ENCODE results near the gene ZC3H15.

ZC3H15 gene

DNA sequence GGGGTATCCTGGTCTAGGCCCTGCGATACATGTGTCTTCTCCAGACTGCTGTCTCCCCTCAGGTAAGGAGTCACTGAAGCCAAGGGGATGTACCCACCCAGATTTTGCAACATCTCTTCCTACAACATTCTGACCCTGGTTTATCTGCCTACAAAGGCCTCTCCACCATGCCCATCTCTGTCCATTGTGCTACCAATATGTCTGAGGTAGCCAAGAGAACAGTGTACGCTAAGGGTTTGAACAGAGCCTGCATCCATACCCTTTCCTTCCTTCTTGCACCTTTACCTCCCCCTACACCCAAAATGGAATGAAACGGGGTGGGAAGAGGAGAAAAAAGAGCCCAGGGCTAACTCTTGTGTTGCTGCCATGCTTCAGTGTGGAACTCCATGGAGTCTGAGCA lies 11.9 kb downstream of the ZC3H15 start:
- no peak overlapping the region for H3K4me3 ChIP-seq (ENCODE audit: low read depth, low read length)
- TF ChIP-seq, protein P1, sequence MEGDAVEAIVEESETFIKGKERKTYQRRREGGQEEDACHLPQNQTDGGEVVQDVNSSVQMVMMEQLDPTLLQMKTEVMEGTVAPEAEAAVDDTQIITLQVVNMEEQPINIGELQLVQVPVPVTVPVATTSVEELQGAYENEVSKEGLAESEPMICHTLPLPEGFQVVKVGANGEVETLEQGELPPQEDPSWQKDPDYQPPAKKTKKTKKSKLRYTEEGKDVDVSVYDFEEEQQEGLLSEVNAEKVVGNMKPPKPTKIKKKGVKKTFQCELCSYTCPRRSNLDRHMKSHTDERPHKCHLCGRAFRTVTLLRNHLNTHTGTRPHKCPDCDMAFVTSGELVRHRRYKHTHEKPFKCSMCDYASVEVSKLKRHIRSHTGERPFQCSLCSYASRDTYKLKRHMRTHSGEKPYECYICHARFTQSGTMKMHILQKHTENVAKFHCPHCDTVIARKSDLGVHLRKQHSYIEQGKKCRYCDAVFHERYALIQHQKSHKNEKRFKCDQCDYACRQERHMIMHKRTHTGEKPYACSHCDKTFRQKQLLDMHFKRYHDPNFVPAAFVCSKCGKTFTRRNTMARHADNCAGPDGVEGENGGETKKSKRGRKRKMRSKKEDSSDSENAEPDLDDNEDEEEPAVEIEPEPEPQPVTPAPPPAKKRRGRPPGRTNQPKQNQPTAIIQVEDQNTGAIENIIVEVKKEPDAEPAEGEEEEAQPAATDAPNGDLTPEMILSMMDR (IDR thresholded peaks at IDR 0.05; ENCODE audit: low read depth, low read length): no peak

DNA sequence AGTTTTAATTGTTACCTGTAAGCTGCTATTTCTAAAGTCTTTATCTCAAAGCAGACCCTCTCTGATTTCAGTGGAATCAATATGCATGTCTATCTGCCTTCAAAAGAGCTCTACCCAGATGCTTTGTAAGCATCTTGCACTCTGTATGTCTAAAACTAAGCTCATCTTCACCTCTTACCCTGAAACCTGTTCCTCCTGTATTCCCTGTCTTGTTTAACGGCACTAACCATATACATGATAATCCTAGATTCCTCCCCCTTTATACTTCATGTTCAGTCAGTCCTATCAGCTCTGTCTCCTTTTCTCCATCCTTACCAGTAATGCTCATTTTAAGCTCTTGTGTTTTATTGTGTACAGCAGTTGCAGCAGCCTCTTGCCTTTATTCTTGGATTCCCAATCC lies 12.8 kb downstream of the ZC3H15 start:
- TF ChIP-seq, protein P1 (IDR thresholded peaks at IDR 0.05; ENCODE audit: low read depth, low read length): no peak
- H3K4me3 ChIP-seq (ENCODE audit: low read depth, low read length): no peak overlapping the region

DNA sequence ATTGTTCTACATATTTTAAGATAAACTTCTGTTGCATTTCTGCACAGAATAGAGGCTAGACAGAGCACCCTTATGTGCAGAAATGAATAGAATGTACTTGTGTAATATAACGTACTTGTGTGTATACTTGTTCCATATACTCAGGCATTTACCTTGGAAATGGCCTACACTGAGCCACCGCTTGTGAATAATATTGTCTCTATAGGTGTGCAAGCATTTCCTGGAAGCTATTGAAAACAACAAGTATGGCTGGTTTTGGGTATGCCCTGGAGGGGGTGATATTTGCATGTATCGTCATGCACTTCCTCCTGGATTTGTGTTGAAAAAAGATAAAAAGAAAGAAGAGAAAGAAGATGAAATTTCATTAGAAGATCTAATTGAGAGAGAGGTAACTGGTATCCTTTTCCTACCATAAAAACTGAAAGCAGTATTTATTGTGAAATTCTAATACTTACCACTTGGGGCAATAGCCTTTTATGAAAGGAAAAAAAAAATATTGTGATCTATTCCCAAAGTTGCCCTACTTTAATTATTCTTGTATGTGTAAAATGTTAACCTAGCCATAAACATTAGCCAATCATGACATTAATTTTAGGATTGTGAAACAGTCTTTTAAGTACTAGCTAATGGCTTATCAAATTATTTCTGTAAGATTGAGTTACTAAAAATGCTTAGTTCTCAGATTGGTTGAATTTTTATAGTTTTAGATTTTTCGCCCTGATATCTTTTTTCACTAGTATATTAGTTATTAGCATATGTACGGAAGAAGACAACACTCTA lies 18.0 kb downstream of the ZC3H15 start:
- no peak overlapping the region for H3K4me3 ChIP-seq (ENCODE audit: low read depth, low read length)
- TF ChIP-seq, protein P1 (IDR thresholded peaks at IDR 0.05; ENCODE audit: low read depth, low read length): no peak; the same call in 1 of the 2 replicates

DNA sequence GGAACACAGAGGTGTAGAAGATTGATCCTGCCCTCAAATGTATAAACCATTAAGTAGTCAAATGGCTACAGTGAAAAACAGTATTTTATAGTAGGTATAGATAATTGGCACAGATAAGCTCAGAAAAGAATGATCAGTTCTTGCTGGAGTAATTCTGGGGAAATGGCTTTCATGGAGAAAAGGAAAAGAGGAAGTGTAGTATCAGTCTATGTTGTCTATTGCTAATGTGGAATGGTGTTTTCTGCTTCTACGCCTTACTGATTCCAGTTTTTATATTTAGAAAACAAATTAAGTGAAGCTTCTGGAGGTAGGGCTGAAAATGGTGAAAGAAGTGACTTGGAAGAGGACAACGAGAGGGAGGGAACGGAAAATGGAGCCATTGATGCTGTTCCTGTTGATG lies 22.2 kb downstream of the ZC3H15 start:
- TF ChIP-seq, protein P1 (IDR thresholded peaks at IDR 0.05; ENCODE audit: low read depth, low read length): no peak
- H3K4me3 ChIP-seq (ENCODE audit: low read depth, low read length): no peak overlapping the region

DNA sequence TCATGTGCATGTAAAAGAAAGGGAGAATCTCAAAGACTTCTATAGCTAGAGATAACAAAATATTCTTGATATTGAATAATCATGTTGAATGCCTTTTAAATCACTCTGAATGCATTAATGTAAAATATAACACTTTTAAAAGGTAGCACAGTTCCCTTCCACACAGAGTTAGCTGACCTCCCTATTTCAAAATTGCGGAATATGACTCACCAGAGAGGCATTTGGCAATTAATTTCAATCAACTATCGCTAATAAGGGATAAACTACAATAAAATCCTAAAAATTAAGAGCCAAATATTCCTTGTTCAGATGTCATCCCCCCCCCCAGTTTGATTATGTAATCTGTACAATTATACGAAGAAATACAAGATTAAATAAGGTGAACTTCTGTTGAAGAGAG lies 29.3 kb downstream of the ZC3H15 start:
- TF ChIP-seq, protein P1 (IDR thresholded peaks at IDR 0.05; ENCODE audit: low read depth, low read length): no peak
- no peak overlapping the region for H3K4me3 ChIP-seq (ENCODE audit: low read depth, low read length)

DNA sequence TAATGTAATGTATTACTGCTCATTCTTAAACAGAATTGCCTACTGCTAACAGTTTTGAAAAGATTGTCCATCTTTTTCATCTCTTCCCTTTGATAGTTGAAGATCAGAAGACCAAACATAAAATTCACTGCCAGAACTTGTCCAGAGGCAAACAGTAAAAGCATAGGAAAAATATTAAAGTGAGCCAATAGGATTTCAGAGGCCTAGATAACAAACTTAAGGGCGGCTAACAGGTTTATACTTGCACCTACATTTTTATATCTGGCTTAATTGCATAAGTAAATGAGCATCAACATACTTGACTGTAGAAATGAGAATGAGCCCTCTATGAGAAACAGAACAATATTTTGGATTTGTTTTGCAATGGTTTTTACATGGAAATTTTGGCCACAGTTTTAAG lies 30.3 kb downstream of the ZC3H15 start:
- TF ChIP-seq, protein P1 (IDR thresholded peaks at IDR 0.05; ENCODE audit: low read depth, low read length): no peak

DNA sequence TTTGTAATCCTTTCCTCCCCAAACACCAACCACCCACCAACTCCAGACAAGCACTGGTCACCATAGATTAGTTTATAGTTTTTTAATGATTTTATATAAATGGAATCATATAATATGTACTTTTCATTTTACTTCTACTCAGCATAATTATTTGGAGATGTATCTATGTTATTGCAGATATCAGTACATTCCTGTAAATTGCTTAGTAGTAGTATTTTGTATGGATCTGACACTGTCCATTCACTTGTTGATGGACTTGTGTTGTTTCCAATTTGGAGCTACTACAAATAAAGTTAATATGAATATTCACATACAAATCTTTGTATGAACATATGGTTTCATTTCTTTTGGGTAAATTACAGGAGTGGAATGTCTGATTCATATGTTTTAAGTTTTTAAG lies 31.0 kb downstream of the ZC3H15 start:
- TF ChIP-seq, protein P1 (IDR thresholded peaks at IDR 0.05; ENCODE audit: low read depth, low read length): no peak
- H3K4me3 ChIP-seq (ENCODE audit: low read depth, low read length): no peak overlapping the region

More for the DNA sequence above, 30.3 kb downstream of the ZC3H15 start:
- no peak overlapping the region for H3K4me3 ChIP-seq (ENCODE audit: low read depth, low read length)
